UCSD-AML1 (cell line): ENCODE measurements around the gene OR51T1.
"Not testable (repeated sequence)": the region's sequence is repeated elsewhere in the genome, so short reads cannot be mapped to it uniquely, and the experiment has no call there.

Experiments
- DNase-seq: peaks from one replicate; lab custom pipeline; 2025; ENCODE audit not compliant: unreplicated experiment; lab: John Stamatoyannopoulos, UW

Gene OR51T1

GRCh38 chr11:4881860-4882500 is at the start of gene OR51T1:
TSS of gene OR51T1 (plus strand) at chr11:4881900. CDS start at chr11:4881900, 0 bp downstream.
- DNase-seq, result no peak

GRCh38 chr11:4839851-4840549 is 41.7 kb upstream of the OR51T1 start:
- no peak for DNase-seq

- no peak for DNase-seq
These were observed 32.7 kb upstream of the OR51T1 start, which contains the start of gene OR51S1 for GRCh38 chr11:4848908-4849532. TSS of gene OR51S1 (minus strand) at chr11:4849208. CDS start at chr11:4849208, 0 bp downstream.

DNA sequence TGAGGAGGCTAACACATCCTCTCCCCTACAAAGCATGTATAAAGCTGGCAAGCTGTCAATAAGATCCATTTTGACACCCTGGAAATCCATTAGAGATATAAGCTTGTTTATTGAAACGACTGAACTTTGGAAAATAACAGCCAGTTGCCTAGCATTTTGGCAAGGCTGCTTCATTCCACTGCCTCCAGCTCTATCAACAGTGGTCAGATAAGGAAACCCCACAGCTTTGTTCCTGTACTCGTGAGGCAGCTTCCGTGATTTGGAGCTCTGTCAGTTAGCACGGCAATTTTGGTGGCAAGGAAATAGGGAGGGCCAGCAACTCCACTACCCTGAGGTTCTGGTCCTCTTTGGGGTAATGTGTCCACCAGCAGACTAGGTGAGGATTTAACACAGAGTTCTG is 30.7 kb upstream of the OR51T1 start:
- DNase-seq, result no peak

DNA sequence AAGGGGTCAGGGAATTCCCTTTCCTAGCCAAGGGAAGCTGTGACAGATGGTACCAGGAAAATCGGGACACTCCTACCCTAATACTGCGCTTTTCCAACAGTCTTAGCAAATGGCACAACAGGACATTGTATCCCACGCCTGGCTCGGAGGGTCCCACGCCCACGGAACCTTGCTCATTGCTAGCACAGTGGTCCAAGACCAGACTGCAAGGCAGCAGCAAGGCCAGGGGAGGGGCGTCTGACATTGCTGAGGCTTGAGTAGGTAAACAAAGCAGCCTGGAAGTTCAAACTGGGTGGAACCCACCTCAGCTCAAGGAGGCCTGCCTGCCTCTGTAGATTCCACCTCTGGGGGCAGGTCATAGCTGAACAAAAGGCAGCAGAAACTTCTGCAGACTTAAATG is 27.4 kb upstream of the OR51T1 start:
- not testable (repeated sequence) for DNase-seq

GRCh38 chr11:4862447-4863236 is 19.1 kb upstream of the OR51T1 start:
- DNase-seq, result no peak

GRCh38 chr11:4863876-4864275 is 17.8 kb upstream of the OR51T1 start:
- no peak for DNase-seq

DNA sequence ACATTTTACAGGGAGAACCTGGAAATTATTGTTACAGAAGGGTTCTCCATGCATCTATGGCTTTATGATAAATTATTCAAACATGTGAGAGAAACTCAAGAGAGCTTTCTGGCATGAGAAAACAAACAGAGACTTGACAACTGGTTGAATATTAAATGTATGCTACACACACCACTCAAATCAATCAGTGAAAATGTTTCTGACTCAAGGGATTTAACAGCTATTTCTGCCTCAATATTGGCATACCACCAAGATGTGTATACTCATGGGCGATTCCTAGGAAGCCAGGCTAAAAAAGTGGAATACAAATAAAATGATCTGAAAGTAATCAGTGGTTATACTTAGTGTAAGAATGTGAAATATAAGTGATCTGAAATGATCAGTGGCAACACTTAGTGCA is 15.8 kb upstream of the OR51T1 start:
- no peak for DNase-seq

- no peak for DNase-seq
These were observed 512 bp upstream of the OR51T1 start for GRCh38 chr11:4881188-4881587.

DNA sequence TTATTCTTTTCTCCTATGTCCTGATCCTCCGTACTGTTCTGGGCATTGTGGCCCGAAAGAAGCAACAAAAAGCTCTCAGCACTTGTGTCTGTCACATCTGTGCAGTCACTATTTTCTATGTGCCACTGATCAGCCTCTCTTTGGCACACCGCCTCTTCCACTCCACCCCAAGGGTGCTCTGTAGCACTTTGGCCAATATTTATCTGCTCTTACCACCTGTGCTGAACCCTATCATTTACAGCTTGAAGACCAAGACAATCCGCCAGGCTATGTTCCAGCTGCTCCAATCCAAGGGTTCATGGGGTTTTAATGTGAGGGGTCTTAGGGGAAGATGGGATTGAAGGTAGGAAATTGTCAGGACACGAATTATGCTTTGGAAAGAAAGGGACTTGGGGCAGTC is 843 bp downstream of the OR51T1 start:
- no peak for DNase-seq

- no peak for DNase-seq
These were observed 2.7 kb downstream of the OR51T1 start for GRCh38 chr11:4884361-4884760.

DNA sequence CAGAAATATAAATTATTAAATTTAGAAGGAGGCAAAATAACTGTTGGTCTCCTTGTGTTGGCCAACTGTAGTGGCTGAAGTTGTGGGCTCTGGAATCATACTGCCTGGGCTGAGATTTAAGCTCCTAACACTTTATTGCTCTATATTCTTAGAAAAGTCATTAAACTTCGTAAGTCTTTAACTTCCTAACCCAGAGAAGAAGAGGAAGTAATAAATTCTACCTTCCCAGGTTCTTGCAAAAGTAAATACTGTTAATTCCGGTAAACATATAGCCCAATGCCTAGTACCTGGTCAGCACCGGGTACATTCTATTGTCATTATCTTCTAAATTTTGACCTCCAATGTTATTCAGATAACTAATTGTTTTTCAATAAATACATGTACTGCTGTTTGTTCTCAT is 4.5 kb downstream of the OR51T1 start:
- DNase-seq, result no peak

- no peak for DNase-seq
These were observed 5.9 kb downstream of the OR51T1 start for GRCh38 chr11:4887591-4887990.

GRCh38 chr11:4890279-4890678 is 8.6 kb downstream of the OR51T1 start:
- no peak for DNase-seq

DNA sequence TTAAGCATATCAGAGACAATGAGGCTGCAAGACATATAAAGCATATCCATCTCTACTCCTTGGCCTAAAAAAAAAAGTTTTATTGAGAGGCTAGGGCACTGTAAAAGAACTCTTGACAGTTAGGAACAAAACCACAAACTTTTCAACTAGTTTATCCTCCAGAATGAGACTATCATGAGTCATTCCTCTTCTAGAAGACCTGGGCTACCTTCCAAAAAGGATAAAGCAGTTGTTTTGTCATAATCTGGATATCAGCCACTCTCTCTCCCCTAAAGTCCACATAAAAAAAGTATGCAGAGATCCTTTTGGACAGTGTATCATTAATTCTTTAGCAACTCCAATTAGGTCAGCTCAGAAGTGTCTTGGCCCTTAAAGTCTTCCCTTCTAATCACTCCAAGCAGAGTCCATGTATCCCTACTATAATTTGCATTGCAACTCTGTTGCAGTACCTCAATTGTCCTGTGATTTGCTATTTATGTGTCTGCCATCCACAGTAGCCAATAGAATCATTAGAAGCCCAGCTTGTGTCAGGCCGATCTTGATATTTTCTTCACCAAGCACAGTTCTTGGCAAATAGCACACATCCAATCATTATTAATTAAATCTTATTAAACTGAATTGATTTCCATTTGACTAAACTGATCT is 10.4 kb downstream of the OR51T1 start:
- DNase-seq, result no peak

GRCh38 chr11:4903484-4903883 is 21.8 kb downstream of the OR51T1 start, which contains the start of gene OR51A7:
TSS of gene OR51A7 (plus strand) at chr11:4903783. CDS start at chr11:4907370, 3,587 bp downstream.
- no peak for DNase-seq

GRCh38 chr11:4916581-4916980 is 34.9 kb downstream of the OR51T1 start:
- DNase-seq, result no peak

DNA sequence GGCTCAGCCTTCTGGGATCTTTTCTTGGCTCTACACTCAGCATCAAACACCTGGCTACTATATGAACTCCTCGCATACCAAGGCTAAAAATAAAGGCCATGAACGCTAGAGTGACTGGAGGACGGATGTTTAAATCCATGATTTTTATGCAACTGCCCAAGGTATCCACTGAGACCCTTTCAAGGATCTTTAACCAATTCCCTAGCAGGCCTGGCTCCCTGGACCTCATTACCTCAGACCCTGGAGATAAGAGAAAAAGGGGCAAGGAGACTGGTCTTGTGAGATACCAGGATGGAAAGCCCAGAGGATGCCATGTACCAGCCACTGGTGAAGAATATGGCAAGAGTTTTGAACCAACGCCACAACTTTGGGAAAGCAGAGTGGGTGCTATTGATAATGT is 37.5 kb downstream of the OR51T1 start, which contains the start of gene OR51G2:
TSS of gene OR51G2 (minus strand) at position 101 of the 400 bp plus-strand sequence. CDS start 3,687 bp downstream, outside the sequence.
- DNase-seq, result no peak

- DNase-seq, result no peak
These were observed 40.1 kb downstream of the OR51T1 start for GRCh38 chr11:4921796-4922195.

GRCh38 chr11:4922304-4922703 is 40.6 kb downstream of the OR51T1 start:
- DNase-seq, result no peak

DNA sequence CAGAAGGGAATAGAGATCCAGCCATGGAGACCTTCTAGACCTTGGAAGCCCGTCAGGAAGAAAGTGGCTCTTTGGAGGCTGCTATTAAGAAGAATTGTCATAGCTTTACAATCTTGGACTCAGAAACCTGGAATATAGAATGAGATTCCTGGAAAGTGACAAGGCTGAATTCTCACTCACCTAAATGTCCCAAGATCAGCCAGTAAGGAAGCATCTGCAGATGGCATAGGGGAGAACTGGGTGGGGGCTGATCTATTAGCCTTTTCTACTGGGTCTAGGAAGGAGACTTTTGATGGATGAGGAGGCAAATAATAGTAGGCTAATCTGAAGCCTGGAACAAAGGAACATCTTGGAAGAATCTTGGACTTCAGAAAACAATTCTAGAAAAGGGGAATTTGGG is 42.5 kb downstream of the OR51T1 start, which contains the start of gene OR51G1:
TSS of gene OR51G1 (minus strand) at position 101 of the 400 bp plus-strand sequence. CDS start at position 101, 0 bp downstream.
- no peak for DNase-seq
